HG03469 (cell line): ENCODE results near the gene MRPL33.
"Not testable (repeated sequence)": the region's sequence is repeated elsewhere in the genome, so short reads cannot be mapped to it uniquely, and the experiment has no call there.

Source experiments
- ATAC-seq: cut with Tn5 transposase; IDR thresholded peaks from one replicate; pipeline ENCODE4 v1.9.1; 2021; ENCODE audit warnings: mild to moderate bottlenecking, moderate library complexity, moderate number of reproducible peaks; ENCODE audit not compliant: unreplicated experiment

The MRPL33 gene

GRCh38 chr2:27739058-27739373 is 32.5 kb upstream of the MRPL33 start:
- no peak for ATAC-seq

- no peak for ATAC-seq
These were observed 29.8 kb upstream of the MRPL33 start for GRCh38 chr2:27741673-27742072.

GRCh38 chr2:27742571-27742970 is 28.9 kb upstream of the MRPL33 start:
- ATAC-seq = no peak

- not testable (repeated sequence) for ATAC-seq
These were observed 26.0 kb upstream of the MRPL33 start for GRCh38 chr2:27745494-27745893.

- ATAC-seq = no peak
These were observed 25.2 kb upstream of the MRPL33 start for GRCh38 chr2:27746325-27746724.

- ATAC-seq = no peak
These were observed 23.6 kb upstream of the MRPL33 start for GRCh38 chr2:27747827-27748352.

GRCh38 chr2:27748803-27749554 is 22.5 kb upstream of the MRPL33 start:
- not testable (repeated sequence) for ATAC-seq

- no peak for ATAC-seq
These were observed 20.1 kb upstream of the MRPL33 start for GRCh38 chr2:27751377-27751776.

GRCh38 chr2:27752551-27753237 is 18.8 kb upstream of the MRPL33 start:
- no peak for ATAC-seq

- ATAC-seq = no peak
These were observed 17.4 kb upstream of the MRPL33 start for GRCh38 chr2:27754138-27754588.

- no peak for ATAC-seq
These were observed 16.7 kb upstream of the MRPL33 start for GRCh38 chr2:27754831-27755230.

GRCh38 chr2:27756091-27756490 is 15.4 kb upstream of the MRPL33 start:
- no peak for ATAC-seq

GRCh38 chr2:27756544-27757498 is 14.7 kb upstream of the MRPL33 start:
- ATAC-seq = no peak

- ATAC-seq = no peak
These were observed 8.3 kb upstream of the MRPL33 start for GRCh38 chr2:27762951-27763906.

- no peak for ATAC-seq
These were observed 7.6 kb upstream of the MRPL33 start for GRCh38 chr2:27763907-27764267.

- ATAC-seq = not testable (repeated sequence)
These were observed 7.0 kb upstream of the MRPL33 start for GRCh38 chr2:27764526-27764925.

- no peak for ATAC-seq
These were observed 5.8 kb upstream of the MRPL33 start for GRCh38 chr2:27765621-27766286.

- no peak for ATAC-seq
These were observed 5.2 kb upstream of the MRPL33 start for GRCh38 chr2:27766287-27766661.

GRCh38 chr2:27771202-27771547 is 344 bp upstream of the MRPL33 start:
- no peak for ATAC-seq

GRCh38 chr2:27772804-27773203 is 1.3 kb downstream of the MRPL33 start:
- no peak for ATAC-seq
